Lung microvascular endothelial cell (primary cell): ENCODE measurements around the gene BAG5. TPM values are rescaled to one million over a fixed set of nuclear protein-coding genes. Genes with fewer than 3 reads are reported as not detected.

Source experiments
- DNase-seq, 2 donors: peaks; one replicate each; pipeline versions ENCODE4 v3.0.0 to v3.0.0-alpha.2; 2010; ENCODE audit warnings: low read depth in 2 of 2
- total RNA-seq: library from RNA; depleted of rRNA; stranded (reverse); fragments of >200 nt; gene quantifications from 2 replicates; pipeline ENCODE4 v1.2.1, GENCODE V29; 2014

The BAG5 gene
- total RNA-seq, 1 donor from 2014 or later: 25.4 TPM

GRCh38 chr14:103568952-103569351 lies 6.5 kb upstream of the BAG5 start:
- DNase-seq: peak in 1 of 2 donors; percentile 51

GRCh38 chr14:103563844-103564505 lies 1.5 kb upstream of the BAG5 start:
- no peak for DNase-seq

DNA sequence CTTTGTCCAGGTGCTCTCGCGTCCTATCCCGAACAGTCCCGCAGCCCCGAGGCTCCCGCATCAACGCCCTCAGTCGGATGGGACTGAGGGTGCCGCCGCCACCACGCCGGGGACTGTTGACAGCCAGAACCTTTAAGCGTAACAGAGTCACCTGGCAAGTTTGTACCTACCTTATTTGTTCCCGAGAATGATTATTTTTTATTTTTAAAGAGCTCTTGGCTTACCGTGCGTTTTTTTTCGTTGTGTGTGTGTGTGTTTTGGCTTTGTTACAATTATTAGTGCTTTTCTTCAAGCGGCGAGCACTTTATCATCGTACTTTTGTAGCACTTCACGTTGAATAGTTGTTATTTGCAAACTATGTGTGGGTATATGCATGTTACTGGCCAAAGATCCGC lies 766 bp upstream of the BAG5 start:
- DNase-seq: no peak

- peak; percentile 66 to 73 for DNase-seq
Observed at GRCh38 chr14:103562179-103562428, 353 bp downstream of the BAG5 start.

GRCh38 chr14:103561381-103562178 lies 877 bp downstream of the BAG5 start:
- DNase-seq: peak; percentile 55 to 77

- DNase-seq: no peak
Observed at GRCh38 chr14:103560691-103561090, 1.8 kb downstream of the BAG5 start.

DNA sequence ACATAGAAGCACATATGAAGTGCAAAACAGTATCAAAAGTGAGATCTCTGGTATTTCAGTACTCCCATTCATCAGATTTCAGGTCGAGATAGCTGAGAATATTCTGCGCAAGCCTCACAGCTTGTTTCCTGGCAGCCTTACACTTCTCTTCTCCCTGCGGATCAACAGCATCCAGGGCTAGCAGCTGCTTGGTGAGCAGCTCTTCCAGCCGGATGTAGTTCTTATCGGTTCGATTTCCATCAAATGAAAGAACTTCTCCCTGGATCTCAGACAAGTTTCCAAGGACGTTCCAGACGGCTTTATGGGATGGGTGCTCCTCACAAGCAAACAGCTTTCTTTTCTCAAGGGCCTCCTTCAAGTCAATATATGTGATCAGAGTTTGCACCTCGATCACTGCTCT lies 2.7 kb downstream of the BAG5 start:
- DNase-seq: no peak

GRCh38 chr14:103558071-103558882 lies 4.2 kb downstream of the BAG5 start:
- no peak for DNase-seq

- DNase-seq: no peak
Observed at GRCh38 chr14:103556946-103557758, 5.3 kb downstream of the BAG5 start.

- DNase-seq: no peak
Observed at GRCh38 chr14:103555559-103556337, 6.7 kb downstream of the BAG5 start.

GRCh38 chr14:103552846-103553210 lies 9.6 kb downstream of the BAG5 start:
- DNase-seq: no peak

DNA sequence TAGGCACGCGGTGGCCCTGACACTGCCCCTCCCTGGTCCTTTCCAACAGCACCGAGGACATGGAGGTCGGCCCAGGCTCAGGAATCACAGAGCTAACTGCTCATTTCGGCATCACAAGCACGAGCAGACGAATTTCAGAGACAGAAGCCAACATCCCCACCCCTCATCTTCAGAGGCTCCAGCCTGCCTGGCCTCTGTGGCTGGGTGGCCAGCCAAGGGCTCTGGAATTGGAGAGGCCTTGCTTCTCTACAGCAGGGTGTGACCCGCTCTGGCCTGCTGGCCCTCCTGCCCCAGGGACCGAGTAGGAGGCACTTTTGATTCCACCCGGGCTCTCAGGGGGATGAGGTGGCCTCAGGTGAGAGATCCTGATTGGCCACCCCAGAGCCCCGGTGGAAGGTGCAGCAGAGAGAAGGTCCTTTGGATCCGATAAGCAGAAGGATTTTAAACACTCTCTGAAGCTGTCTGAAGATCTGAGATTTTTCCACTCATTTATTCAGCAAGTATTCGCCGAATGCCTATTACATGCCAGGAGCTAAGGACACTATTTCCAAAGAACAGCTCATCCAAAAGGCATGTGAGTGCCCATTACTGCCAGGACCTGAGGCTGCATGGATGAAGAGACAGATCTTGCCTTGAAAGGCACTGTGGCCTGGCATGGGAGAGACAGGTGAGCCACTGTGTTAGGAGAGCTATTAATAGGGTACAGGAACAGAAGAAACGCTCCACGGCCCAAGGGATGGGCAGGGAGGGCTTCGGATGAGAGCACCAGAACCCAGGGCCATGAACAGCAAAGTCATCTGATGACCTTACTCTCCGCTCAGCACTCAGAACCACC lies 10.2 kb downstream of the BAG5 start:
- DNase-seq: no peak

DNA sequence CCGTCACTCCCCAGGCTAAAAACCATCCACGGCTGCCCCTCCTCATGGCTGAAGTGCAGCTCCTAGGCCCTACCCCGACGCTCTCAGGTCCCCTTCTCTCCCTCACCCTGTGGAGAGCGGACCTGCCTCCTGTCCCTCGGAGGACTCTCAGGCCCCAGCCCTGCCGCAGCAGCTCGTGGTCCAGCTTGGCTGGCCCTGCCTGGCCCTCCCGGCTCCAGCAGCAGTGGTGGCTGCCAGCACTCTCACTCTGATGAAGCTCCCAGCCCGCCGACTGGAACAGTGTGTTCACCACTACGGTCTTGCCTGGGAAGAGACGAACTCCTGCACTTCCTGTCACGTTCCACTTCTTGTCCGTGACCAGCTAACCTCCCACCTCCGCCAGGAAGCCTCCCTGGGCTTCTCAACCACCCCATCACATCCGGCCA lies 11.1 kb downstream of the BAG5 start:
- no peak for DNase-seq

GRCh38 chr14:103550451-103551337 lies 11.8 kb downstream of the BAG5 start:
- DNase-seq: no peak

GRCh38 chr14:103549361-103550311 lies 12.8 kb downstream of the BAG5 start:
- no peak for DNase-seq

DNA sequence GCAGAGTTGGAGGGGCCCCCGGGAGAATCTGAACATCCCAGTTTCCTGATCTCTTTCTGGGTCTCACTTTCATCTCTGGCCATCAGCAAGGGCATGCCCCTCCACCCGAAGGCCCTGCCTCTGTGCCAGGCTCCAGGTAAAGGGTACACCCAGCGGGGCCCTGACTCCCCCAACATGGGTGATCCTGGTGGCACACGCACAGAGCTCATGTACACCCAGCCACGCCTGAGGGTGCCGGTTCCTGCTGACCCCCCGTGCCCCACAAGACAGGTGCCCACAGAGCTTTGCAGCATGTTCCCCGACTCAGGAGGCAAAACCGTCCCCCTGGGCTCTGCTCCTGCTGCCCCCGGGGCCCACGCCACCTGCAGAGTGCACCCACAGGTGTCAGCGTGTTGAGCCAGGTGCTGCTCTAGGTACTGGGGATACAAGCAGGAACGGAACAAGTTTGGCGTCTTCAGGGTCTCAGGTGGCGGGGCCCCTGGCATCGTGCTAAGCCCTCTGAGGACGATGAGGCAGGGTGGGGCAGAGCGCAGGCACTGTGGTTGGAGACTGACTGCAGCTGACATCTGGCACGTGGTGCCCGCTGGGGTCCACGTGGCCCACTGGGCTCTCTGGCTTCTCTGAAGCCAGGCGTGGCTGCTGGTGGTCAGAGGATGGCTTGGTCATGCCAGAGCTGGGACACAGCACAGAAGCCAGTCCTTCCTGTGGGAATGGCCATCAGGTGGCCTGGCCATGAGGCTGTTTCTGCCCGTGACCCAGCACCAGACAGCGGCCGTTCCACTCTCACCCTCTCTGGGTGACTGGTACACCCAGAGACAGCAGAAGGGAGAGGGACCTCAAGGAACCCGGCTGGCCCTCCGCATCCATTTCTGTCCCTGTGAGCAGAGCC lies 13.8 kb downstream of the BAG5 start:
- no peak for DNase-seq

GRCh38 chr14:103547941-103548462 lies 14.5 kb downstream of the BAG5 start:
- DNase-seq: no peak
